Astrocyte (in vitro differentiated cells and primary cell): Measurements from ENCODE around the gene HDHD2. TPM values are rescaled to one million over a fixed set of nuclear protein-coding genes. Genes with fewer than 3 reads are reported as not detected.
A peak's percentile ranks its signal among the peaks of the same experiment; 100 is the strongest.

Experiments used
- DNase-seq: peaks from one replicate; pipeline ENCODE4 v3.0.0-alpha.2; 2010; ENCODE audit warnings: low read depth
- FAIRE-seq: peaks from 2 replicates; lab custom pipeline; 2011; peaks lifted over from hg19 to GRCh38; lab: Jason Lieb, UNC
- H2AFZ ChIP-seq: 2 replicates; pipeline ENCODE4 v1.6.0; 2012; ENCODE audit warnings: low read depth, low read length, inconsistent platforms
- H3K27ac ChIP-seq: 2 replicates; pipeline ENCODE4 v1.5.1; 2011; ENCODE audit warnings: low read depth, low read length, inconsistent platforms
- H3K27me3 ChIP-seq: 2 replicates; pipeline ENCODE4 v1.6.0; 2011; ENCODE audit warnings: low read length, inconsistent platforms; ENCODE audit not compliant: insufficient read depth
- H3K36me3 ChIP-seq: 2 replicates; pipeline ENCODE4 v1.5.1; 2011; ENCODE audit warnings: low read length, inconsistent platforms; ENCODE audit not compliant: insufficient read depth
- H3K4me1 ChIP-seq: 2 replicates; pipeline ENCODE4 v1.5.1; 2011; ENCODE audit warnings: low read length, inconsistent platforms; ENCODE audit not compliant: insufficient read depth
- H3K4me2 ChIP-seq: 2 replicates; pipeline ENCODE4 v1.6.0; 2012; ENCODE audit warnings: low read length, inconsistent platforms
- H3K4me3 ChIP-seq: 2 replicates; pipeline ENCODE4 v1.5.1; 2011; ENCODE audit warnings: low read depth, mild to moderate bottlenecking, low read length, inconsistent platforms; ENCODE audit not compliant: insufficient read depth
- H3K79me2 ChIP-seq: 2 replicates; pipeline ENCODE4 v1.6.0; 2012; ENCODE audit warnings: mild to moderate bottlenecking, low read length, inconsistent platforms; ENCODE audit not compliant: insufficient read depth
- H3K9ac ChIP-seq: 2 replicates; pipeline ENCODE4 v1.6.0; 2012; ENCODE audit warnings: mild to moderate bottlenecking, low read length, inconsistent platforms
- H3K9me3 ChIP-seq: 2 replicates; pipeline ENCODE4 v1.5.1; 2012; ENCODE audit warnings: low read depth, mild to moderate bottlenecking, low read length, inconsistent platforms; ENCODE audit not compliant: insufficient read depth
- H4K20me1 ChIP-seq: 2 replicates; pipeline ENCODE4 v1.6.0; 2012; ENCODE audit warnings: low read length, inconsistent platforms; ENCODE audit not compliant: insufficient read depth
- H3K27ac Mint-ChIP-seq: one replicate; pipeline ENCODE4 v1.8.0; 2021; ENCODE audit warnings: mild to moderate bottlenecking, mixed read lengths; ENCODE audit not compliant: unreplicated experiment
- H3K27me3 Mint-ChIP-seq: one replicate; pipeline ENCODE4 v1.8.0; 2021; ENCODE audit warnings: low read depth, mixed read lengths; ENCODE audit not compliant: unreplicated experiment
- H3K36me3 Mint-ChIP-seq: one replicate; pipeline ENCODE4 v1.8.0; 2021; ENCODE audit warnings: low read depth, mixed read lengths; ENCODE audit not compliant: unreplicated experiment
- H3K4me1 Mint-ChIP-seq: one replicate; pipeline ENCODE4 v1.8.0; 2021; ENCODE audit warnings: low read depth, mixed read lengths; ENCODE audit not compliant: unreplicated experiment
- H3K4me3 Mint-ChIP-seq: one replicate; pipeline ENCODE4 v1.8.0; 2021; ENCODE audit warnings: mild to moderate bottlenecking, moderate library complexity, mixed read lengths; ENCODE audit not compliant: unreplicated experiment
- H3K9me3 Mint-ChIP-seq: one replicate; pipeline ENCODE4 v1.8.0; 2021; ENCODE audit warnings: mild to moderate bottlenecking, mixed read lengths; ENCODE audit not compliant: unreplicated experiment
- EZH2 ChIP-seq: IDR thresholded peaks from 2 replicates; pipeline ENCODE4 v1.6.1; 2012; ENCODE audit warnings: mild to moderate bottlenecking, low read length, inconsistent platforms; ENCODE audit not compliant: insufficient read depth
- total RNA-seq: library from RNA; stranded (reverse); gene quantifications from 2 replicates; pipeline ENCODE4 v1.2.1, GENCODE V29; 2021
- TF ChIP-seq, protein P1 (sequence below): IDR thresholded peaks from 2 replicates; pipeline ENCODE4 v1.5.1; 2011; ENCODE audit warnings: low read depth, mild to moderate bottlenecking, inconsistent platforms, low read length, moderate library complexity; ENCODE audit not compliant: insufficient read depth

HDHD2 gene
- total RNA-seq, 1 donor from 2014 or later = 23.5 TPM

DNA sequence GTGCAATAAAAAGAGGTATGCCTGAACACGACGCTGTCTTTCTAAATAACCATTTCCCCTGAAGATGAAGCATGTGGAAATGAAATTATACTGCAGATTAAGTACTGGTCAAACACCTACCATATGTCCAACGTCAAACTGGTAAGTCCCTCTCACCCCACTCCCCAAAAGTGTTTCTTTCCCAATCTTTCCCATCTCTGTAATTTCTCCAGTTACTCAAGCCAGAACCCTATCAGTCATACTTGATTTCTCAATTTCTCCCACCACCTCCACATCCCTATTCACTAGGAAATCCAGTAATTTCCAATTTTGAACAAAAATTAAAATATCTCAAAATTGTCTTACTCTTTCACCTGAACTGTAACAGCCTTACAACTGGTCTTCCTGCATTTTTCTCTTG, 29.2 kb downstream of the HDHD2 start:
- Histone ChIP-seq H3K27ac (no peak overlapping the region), H2AFZ (no peak overlapping the region), H3K27me3 (no peaks in the 10 kb centered on the region), H4K20me1 (peaks cover 6% of the 10 kb centered on the region), H3K4me2 (no peak overlapping the region), H3K9me3 (no peaks in the 10 kb centered on the region), H3K4me1 (no peaks in the 10 kb centered on the region), H3K4me3 (no peak overlapping the region), H3K79me2 (no peaks in the 10 kb centered on the region), H3K9ac (no peak overlapping the region), H3K36me3 (no peaks in the 10 kb centered on the region)
- TF ChIP-seq, protein P1, sequence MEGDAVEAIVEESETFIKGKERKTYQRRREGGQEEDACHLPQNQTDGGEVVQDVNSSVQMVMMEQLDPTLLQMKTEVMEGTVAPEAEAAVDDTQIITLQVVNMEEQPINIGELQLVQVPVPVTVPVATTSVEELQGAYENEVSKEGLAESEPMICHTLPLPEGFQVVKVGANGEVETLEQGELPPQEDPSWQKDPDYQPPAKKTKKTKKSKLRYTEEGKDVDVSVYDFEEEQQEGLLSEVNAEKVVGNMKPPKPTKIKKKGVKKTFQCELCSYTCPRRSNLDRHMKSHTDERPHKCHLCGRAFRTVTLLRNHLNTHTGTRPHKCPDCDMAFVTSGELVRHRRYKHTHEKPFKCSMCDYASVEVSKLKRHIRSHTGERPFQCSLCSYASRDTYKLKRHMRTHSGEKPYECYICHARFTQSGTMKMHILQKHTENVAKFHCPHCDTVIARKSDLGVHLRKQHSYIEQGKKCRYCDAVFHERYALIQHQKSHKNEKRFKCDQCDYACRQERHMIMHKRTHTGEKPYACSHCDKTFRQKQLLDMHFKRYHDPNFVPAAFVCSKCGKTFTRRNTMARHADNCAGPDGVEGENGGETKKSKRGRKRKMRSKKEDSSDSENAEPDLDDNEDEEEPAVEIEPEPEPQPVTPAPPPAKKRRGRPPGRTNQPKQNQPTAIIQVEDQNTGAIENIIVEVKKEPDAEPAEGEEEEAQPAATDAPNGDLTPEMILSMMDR = no peak
- no peak for TF ChIP-seq EZH2
- Mint-ChIP-seq H3K27me3 (no peaks in the 10 kb centered on the region), H3K27ac (no peak overlapping the region), H3K36me3 (peaks cover 7% of the 10 kb centered on the region), H3K4me1 (no peaks in the 10 kb centered on the region), H3K9me3 (no peaks in the 10 kb centered on the region), H3K4me3 (no peak overlapping the region)
- DNase-seq (no peak), FAIRE-seq (no peak)

DNA sequence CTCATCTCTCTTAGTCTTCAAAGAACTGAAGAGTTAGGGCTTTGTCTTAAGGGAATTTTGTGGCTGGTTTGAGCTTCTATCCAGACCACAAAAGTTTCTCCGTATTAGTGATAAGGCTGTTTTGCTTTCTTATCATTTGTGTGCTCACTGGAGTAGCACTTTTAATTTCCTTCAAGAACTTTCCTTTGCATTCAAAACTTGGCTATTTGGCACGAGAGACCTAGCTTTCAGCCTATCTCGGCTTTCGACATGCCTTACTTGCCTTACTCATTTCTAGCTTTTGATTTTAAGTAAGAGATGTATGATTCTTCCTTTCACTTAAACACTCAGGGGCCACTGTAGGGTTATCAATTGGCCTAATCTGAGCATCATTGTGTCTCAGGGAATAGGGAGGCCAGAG, 29.9 kb downstream of the HDHD2 start:
- Histone ChIP-seq H3K27ac (no peak overlapping the region), H4K20me1 (peaks cover 6% of the 10 kb centered on the region), H3K9ac (no peak overlapping the region), H3K79me2 (no peaks in the 10 kb centered on the region), H2AFZ (no peak overlapping the region), H3K36me3 (no peaks in the 10 kb centered on the region), H3K4me2 (no peak overlapping the region), H3K4me1 (no peaks in the 10 kb centered on the region), H3K27me3 (no peaks in the 10 kb centered on the region), H3K4me3 (no peak overlapping the region), H3K9me3 (no peaks in the 10 kb centered on the region)
- H3K27me3 Mint-ChIP-seq = no peaks in the 10 kb centered on the region
- H3K27ac Mint-ChIP-seq = no peak overlapping the region
- DNase-seq (peak; percentile 30), FAIRE-seq (no peak)
- H3K36me3 Mint-ChIP-seq = peaks cover 9% of the 10 kb centered on the region
- TF ChIP-seq, protein P1 = no peak
- TF ChIP-seq EZH2 = no peak
- no peaks in the 10 kb centered on the region for H3K4me1 Mint-ChIP-seq
- H3K9me3 Mint-ChIP-seq = no peaks in the 10 kb centered on the region
- H3K4me3 Mint-ChIP-seq = no peak overlapping the region

DNA sequence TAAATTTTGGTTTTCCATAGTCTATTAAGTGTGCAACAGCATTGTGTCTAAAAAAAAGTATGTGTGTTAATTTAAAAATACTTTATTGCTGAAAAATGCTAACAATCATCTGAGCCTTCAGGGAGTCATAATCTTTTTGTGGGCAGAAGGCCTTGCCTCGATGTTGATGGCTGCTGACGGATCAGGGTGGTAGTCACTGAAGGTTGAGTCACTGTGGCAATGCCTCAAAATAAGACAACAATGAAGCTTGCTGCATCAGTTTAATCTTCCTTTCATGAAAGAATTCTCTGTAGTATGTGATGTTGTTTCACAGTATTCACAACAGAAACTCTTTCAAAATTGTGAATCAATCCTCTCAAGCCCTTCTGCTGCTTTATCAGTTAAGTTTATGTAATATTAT, 31.3 kb downstream of the HDHD2 start:
- Histone ChIP-seq H2AFZ (no peak overlapping the region), H3K79me2 (no peaks in the 10 kb centered on the region), H3K4me1 (no peaks in the 10 kb centered on the region), H3K27me3 (no peaks in the 10 kb centered on the region), H3K9me3 (no peaks in the 10 kb centered on the region), H3K4me2 (no peak overlapping the region), H3K36me3 (no peaks in the 10 kb centered on the region), H3K4me3 (no peak overlapping the region), H3K27ac (no peak overlapping the region), H3K9ac (no peak overlapping the region), H4K20me1 (peaks cover 6% of the 10 kb centered on the region)
- no peak for TF ChIP-seq EZH2
- TF ChIP-seq, protein P1 = no peak
- no peaks in the 10 kb centered on the region for H3K9me3 Mint-ChIP-seq
- peaks cover 12% of the 10 kb centered on the region for H3K36me3 Mint-ChIP-seq
- peaks cover 4% of the 10 kb centered on the region for H3K4me1 Mint-ChIP-seq
- H3K27me3 Mint-ChIP-seq = no peaks in the 10 kb centered on the region
- DNase-seq (peak; percentile 54), FAIRE-seq (no peak)
- no peak overlapping the region for H3K4me3 Mint-ChIP-seq
- H3K27ac Mint-ChIP-seq = no peak overlapping the region
